NCI-H2196 treated with DMSO at 0.1 percent for 48 hours (cell line): ENCODE measurements around the gene CRYGD.

Experiments
- DNase-seq: peaks from one replicate; lab custom pipeline; 2025; ENCODE audit not compliant: unreplicated experiment; lab: John Stamatoyannopoulos, UW

CRYGD gene

DNA sequence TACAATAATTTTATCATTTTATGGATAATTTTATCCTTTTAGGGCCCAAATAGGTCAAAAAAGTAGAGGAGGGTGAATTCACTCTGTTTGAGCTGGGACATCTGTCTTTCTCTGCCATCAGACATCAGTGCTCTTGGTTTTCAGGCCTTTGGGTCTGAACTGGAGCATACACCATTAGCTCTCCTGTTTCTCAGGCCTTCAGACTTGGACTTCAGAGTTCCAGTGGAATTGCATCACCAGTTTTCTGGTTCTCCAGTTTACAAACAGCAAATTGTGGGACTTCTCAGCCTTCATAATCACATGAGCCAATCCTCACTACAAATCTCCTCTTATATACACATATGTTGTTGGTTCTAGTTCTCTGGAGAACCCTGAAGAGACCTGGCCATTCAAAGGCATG lies 33.9 kb downstream of the CRYGD start:
- no peak for DNase-seq

DNA sequence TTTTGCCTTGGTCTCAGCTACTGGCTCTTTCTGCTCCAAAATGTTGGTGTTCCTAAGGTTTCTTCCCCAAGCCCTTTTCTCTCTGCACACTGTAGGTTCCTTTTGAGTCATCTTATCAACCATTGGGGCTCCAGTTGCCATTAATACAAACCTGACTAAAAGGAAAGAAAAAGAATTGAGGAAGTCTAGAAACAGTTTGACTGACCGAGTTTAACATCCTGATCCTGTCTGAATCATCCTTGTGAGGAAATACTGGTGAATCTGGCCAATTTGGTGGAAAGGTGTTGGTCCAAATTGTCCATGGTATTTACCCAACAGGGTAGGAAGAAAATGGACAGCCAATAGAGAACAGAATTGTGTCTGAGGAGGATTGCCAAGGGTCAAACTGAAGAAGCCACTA lies 38.3 kb downstream of the CRYGD start:
- DNase-seq, result no peak

DNA sequence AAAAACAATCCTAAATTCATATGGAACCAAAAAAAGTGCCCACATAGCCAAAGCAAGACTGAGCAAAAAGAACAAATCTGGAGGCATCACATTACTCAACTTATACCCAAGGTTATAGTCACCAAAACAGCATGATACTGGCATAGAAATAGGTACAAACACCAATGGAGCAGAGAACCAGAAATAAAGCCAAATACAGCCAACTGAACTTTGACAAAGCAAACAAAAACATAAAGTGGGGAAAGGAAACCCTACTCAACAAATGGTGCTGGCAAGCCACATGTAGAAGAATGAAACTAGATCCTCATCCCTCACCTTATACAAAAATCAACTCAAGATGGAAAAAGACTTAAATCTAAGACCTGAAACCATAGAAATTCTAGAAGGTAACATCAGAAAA lies 40.5 kb downstream of the CRYGD start:
- no peak for DNase-seq

DNA sequence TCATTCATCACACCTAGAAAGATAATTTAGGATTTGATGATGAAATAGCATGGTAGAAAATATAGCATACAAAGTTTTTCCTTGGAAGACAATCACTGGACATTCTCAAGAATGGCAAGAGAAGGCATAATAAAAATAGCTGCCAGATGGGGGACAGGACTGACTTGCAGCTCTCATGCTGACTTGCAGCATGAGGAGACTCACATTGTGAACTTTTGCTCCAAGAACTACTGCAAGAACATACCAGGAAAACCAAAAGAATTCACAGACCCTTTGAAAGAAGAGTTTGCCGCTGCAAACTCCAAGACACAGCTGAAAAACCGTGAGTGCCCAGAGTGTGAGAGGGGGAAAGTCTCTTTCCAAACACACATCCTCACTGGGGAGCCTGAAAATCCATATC lies 47.0 kb downstream of the CRYGD start:
- no peak for DNase-seq

DNA sequence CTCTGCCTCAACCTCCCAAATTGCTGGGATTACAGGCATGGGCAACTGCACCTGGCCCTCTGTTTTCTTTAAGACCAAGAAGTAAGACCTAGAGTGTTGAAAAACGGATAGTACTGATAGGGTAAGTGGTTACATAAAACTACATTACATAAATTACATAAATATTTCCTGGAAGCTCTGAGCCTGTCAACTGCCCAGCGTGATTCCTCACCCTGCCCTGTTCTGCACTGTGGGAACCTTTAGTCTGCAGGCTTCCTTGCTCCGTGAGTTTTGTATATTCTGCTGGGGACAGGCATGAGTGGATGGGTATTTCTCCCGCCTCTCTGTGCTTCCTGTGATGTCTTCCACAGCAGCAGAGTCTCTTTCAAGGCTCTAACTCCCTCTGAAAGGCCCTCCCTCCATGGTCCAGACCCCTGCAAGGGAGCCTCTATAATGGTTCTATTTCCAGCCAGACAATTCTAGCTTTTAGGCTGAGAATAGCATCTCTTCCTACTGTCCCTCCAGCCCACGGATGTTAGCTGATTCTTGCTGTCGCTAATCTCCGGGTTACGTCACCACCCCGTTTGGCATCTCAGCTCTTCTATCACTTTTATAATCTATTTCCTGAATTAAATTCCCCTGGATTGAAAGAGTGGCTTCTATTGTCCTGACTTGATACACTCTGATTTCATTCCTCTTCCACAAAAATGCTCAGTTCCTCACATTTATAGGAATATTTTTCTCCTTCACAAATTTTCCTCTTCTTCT lies 49.5 kb downstream of the CRYGD start:
- no peak for DNase-seq

DNA sequence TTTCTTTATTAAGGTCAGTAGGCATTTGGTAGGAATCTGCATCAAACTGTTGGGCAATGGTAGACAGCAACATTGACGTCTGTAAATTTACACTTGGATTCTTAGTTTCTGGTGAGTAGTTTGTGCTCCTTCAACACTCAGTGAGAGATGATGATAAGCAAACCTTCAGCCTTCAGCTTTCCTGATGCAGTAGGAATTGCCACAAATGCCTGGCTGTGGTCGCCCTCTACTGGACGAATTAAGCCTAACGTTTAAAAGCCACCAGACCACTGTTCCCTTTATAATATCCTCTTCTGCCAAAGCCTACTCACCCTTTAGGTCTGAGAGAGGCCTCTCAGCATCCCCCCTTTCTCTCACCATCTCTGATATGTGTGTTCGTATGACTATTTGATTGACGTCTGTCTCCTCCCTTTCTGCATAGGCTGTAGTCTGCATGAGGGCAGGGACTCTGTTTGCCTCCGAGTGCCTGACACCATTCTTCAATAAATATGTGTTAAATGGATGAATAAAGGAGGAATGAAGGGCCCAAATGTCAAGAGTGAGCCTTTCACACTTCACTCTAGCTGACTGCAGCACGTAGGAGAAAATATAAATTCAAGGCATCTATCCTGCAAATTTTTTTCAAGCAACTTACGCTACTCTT lies 52.0 kb downstream of the CRYGD start:
- DNase-seq, result peak; percentile 9
